GM12891 (cell line): ENCODE data around the gene PGPEP1.

Experiments used
- PAX5 ChIP-seq: IDR thresholded peaks from 2 replicates; pipeline ENCODE4 v1.6.1; 2011; ENCODE audit warnings: low read length, moderate library complexity, mild to moderate bottlenecking; ENCODE audit not compliant: insufficient read depth, severe bottlenecking
- POLR2A ChIP-seq: IDR thresholded peaks from 2 replicates; pipeline ENCODE4 v1.6.1; 2011; ENCODE audit warnings: low read depth, low read length, control low read depth
- POLR2AphosphoS5 ChIP-seq: IDR thresholded peaks from 2 replicates; pipeline ENCODE4 v1.6.1; 2011; ENCODE audit warnings: low read depth, low read length, control low read depth
- SPI1 ChIP-seq: IDR thresholded peaks from 2 replicates; pipeline ENCODE4 v1.6.1; 2011; ENCODE audit warnings: low read depth, low read length, control low read depth
- TAF1 ChIP-seq: IDR thresholded peaks from 2 replicates; pipeline ENCODE4 v1.6.1; 2011; ENCODE audit warnings: low read depth, low read length, control low read depth

- TF ChIP-seq TAF1 (no peak), POLR2A (no peak), POLR2AphosphoS5 (no peak), PAX5 (no peak), SPI1 (no peak)
Observed at GRCh38 chr19:18396471-18397241, 56.3 kb downstream of the PGPEP1 start.
